DMS 273 (cell line): ENCODE data around the gene RAP1GAP2.
"Not testable (repeated sequence)": the region's sequence is repeated elsewhere in the genome, so short reads cannot be mapped to it uniquely, and the experiment has no call there.

Experiments
- DNase-seq: peaks from one replicate; lab custom pipeline; 2025; ENCODE audit not compliant: unreplicated experiment; lab: John Stamatoyannopoulos, UW

RAP1GAP2 gene

GRCh38 chr17:3012926-3013581 is 216.8 kb downstream of the RAP1GAP2 start:
- peak; percentile 56 for DNase-seq

- DNase-seq, result no peak
Observed at GRCh38 chr17:3015890-3016289, 219.7 kb downstream of the RAP1GAP2 start.

DNA sequence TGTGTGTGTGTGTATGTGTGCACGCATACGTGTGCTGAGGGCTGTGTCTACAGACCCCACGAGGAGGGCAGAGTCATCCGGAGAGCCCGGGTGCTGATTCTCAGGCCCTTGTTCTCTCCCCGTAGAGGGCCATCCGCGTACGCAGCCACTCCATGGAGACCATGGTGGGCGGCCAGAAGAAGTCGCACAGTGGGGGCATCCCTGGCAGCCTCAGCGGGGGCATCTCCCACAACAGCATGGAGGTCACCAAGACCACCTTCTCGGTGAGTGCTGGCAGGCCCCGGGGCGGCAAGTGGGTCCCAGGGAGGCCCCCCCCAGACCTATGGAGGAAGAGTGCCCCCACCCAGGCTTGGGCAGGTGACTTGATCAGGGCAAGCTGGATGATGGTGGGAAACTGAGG is 221.7 kb downstream of the RAP1GAP2 start:
- DNase-seq, result no peak

DNA sequence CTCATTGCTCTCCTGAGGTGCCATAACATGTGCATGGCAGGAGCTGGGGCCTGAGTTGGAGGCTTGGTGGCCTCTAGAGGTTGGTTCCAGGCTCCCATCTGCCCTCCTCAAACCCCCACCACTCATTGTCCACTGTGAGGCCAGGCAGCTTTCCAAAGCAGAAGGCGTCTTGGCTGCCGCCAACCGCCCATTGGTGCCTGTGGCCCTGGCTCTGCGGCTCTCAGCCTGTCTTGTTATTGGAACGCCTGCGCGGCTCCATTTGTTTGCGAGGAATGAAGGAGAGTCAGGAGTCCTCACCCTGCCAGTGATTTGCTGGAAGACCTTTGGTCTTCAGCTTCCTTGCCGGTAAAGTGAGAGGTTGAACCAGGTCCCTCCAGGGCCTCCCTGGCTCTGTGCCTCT is 223.5 kb downstream of the RAP1GAP2 start:
- DNase-seq, result no peak

- DNase-seq, result no peak
Observed at GRCh38 chr17:3020381-3020780, 224.1 kb downstream of the RAP1GAP2 start.

DNA sequence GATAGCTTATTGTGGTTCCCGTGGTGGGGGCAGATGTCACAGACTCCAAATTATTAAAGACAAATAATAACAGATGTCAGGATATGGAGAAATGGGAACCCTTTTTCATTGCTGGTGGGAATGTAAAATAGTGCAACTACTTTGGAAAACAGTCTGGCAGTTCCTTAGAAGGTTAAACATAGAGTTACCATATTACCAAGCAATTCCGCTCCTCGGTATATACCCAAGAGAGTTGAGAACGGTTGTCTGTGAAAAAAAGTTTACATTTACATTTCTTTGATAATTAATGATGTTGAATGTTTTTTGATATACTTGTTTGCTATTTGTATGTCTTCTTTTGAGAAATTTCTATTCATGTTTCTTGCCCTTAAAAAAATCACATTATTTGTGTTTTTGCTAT is 226.0 kb downstream of the RAP1GAP2 start:
- no peak for DNase-seq

DNA sequence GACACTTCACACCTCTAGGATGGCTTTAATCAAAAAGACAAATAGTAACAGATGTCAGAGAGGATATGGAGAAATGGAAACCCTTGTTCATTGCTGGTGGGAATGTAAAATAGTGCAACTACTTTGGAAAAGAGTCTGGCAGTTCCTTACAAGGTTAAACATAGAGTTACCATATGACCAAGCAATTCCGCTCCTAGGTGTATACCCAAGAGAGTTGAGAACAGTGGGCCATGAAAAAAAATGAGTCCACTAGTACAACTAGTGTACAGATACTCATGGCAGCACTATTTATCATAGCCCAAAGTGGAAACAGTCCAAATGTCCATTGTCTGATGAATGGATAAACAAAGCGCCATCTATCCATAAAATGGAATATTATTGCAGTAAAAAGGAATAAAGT is 228.1 kb downstream of the RAP1GAP2 start:
- no peak for DNase-seq

DNA sequence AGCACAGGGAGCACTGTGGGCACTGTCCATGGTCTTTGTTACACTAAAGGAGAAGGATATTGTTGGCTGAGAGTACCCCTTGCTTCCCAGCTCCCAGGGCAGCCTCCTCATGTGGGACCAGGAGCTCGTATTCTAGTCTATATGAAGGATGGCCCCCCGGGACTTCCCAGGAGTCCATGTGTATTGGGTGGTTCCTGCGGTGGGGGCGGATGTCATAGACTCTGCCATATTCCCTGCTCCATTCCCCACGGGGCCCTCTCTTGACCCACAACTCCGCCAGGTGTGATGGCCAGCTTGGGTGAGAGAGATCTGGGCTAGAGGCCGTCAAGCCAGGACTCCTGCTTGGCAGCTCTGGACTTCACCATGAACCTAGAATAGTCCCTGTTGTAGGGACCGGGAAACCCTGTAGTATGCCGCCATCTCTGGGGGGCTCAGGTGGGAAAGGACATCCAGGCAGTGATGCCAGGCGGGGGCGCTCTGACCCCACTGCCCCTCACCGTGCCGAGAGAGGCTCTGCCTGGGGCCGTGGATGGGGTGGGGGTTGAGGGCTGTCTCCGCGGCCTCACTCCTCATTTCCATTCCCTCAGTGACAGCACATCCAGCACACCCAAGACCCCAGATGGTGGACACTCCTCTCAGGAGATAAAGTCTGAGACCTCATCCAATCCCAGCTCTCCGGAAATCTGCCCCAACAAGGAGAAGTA is 229.3 kb downstream of the RAP1GAP2 start:
- no peak for DNase-seq

DNA sequence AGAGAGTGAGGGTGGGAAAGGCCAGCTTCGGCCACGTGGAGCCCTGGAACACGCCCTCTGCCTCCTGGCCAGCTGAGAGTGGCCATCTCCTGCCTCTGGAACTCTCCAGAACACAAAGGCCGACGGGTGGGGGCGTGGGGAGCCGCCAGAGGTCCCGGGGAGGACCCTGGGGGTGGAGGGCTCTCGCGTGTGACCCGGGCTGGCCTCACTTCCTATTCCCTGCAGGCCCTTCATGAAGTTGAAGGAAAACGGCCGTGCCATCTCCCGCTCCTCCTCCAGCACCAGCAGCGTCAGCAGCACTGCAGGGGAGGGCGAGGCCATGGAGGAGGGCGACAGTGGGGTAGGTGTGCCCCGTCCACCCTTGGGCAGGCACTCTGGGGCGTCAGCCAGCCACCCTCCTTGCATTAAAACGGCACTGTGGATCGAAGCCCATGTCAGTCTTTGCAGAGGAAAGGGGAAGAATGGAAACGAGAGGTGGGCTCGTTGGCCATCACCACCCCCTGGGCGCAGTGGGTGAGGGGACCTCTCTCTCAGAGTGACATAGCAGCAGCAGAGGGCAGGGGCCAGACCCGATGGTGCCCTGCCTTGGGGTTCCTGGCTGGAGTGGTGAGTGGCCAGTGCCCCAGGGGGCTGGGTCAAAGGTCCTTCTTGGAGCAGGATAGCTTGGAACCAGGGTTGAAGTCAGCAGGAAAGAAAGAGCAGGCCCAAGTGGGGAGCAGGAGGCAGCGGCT is 230.1 kb downstream of the RAP1GAP2 start:
- no peak for DNase-seq

DNA sequence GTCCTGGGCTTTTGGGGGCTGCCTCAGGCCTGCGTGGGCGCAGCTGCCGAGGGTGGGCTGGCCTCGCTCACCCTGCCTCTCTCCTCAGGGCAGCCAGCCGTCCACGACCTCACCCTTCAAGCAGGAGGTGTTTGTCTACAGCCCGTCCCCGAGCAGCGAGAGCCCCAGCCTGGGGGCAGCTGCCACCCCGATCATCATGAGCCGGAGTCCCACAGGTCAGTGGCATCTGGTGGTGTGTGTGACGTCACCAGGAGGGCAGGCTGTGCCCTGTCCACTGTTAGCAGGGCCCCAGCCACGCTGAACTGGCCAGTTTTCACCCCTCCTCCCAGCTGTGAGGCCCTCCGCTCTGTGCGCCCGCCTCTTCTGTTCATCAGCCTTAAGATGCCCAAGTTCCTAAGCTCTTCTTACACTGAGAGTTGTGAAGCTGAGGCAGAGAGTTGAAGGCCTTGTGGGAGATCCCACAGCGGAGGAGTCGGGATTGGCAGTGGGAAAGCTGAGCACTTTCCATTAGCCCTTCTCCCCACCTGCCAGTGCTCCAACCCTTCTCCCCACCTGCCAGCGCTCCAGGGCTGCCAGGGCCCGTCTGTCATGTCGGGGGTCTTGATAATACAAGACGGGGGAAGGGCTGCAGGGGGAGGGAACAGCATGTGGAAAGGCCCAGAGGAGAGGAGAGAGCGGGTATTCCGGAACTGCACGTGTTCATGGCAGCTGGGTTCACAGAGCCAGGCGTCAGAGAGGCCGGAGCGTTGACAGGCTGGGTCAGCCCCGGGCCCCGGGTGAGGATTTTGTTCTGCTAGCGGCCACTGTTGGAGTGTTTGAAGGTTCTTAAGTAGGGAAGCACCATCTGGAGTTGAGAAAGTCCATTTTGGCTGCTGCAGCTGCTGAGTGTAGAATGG is 230.9 kb downstream of the RAP1GAP2 start:
- peak; percentile 44 for DNase-seq

DNA sequence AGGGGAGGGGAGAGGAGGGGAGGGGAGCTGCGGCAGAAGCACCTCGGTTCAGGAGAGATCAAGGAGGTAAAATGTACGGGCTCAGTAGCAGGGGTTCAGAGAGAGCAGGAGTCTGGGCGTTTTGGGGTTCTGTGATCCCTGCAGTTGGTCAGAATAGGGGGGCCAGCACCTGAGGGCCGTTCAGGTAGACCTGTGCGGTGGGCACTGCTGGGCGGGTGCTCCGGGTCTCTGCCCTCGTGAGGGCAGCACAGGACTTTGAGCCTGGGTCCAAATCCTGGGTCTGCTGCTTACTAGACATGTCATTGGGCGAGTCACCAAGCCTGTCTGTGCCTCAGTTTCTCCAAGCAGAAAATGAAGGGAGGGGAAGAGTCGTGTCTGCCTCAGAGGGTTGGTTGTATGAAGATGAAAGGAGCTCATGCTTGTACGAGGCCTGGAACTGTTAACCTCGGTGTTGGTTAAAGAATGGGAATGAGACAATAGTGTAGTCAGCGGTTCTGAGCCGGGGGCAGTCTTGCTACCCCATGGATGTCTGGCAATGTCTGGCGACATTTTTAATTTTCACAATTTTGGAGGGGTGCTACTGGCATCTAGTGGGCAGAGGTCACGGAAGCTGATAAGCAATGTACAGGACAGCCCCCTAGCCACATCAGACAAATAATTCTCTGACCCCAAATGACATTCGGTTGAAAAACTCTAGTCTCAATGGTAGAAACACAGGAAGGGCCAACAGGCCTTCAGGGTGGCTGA is 231.7 kb downstream of the RAP1GAP2 start:
- DNase-seq, result no peak

DNA sequence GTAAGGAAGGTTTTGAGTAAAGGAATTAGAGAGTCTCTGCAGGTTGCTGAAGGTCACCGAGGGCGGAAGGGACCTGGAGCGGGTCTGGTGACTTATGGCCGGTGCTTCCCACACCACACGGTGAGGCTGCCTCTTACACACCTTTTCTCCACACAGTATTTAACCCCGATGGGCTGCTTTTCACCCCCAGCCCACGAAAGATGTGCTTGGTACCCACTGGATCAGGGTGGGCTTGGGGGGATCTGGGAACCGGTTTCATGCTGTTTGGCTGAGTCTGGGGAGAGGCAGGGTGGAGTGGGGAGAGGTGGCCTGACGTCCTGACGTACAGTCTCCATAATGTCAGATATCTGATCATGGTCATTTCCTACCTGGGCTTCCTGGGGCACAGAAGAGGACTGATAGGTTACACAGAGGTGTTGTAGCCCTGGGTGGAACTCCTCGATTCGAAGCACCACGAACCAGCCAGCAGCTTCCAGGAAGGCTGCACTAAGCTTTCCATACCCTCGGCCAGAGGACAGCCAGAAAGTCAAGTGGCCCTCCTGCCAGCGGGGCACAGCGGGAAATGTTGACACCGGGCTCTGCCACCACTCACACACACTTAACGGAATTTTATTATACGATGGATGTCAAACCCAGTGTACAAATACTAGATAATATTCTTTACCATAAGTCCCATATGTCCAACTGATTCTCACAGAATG is 233.1 kb downstream of the RAP1GAP2 start:
- DNase-seq, result no peak

DNA sequence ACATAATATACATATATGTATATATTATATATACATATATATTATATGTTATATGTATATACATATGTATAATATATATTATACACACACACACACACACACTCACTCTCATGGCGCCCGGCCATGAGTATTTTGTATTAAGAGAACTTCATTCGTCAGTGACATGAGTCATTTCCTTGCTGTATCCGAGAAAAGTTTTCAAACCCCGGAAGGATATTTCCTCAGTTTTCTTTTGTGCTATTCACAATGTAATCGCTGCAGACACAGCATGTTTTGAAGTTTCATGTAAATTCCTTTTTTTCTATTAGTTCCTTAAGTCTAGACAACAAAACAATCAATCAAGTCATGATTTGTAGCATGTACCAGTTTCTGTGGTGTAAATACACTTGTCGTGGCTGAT is 233.9 kb downstream of the RAP1GAP2 start:
- no peak for DNase-seq

DNA sequence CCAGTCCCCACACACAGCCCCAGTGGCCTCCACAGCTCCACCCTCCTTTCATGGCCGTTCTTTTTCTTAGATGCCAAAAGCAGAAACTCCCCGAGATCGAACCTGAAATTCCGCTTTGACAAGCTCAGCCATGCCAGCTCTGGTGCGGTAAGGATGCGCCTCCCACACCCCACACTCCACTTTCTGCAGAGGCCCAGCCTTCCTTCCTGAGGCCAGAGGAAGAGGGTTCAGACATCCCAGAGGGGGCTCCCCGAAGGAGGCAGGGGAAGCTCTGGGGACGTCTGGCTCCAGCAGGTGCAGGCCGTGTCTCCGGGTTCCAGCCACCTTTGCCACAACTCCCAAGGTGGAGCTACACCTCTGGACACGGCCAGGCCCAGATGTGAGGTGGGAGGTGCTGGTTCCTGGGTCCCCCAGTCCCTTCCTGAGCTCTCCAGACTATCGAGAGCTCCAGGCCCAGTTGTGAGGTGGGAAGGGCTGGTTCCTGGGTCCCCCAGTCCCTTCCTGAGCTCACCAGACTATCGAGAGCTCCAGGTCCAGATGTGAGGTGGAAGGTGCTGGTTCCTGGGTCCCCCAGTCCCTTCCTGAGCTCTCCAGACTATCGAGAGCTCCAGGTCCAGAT is 234.7 kb downstream of the RAP1GAP2 start:
- not testable (repeated sequence) for DNase-seq

- DNase-seq, result no peak
Observed at GRCh38 chr17:3032258-3033247, 236.3 kb downstream of the RAP1GAP2 start.

GRCh38 chr17:3033248-3033640 is 237.0 kb downstream of the RAP1GAP2 start:
- DNase-seq, result no peak

DNA sequence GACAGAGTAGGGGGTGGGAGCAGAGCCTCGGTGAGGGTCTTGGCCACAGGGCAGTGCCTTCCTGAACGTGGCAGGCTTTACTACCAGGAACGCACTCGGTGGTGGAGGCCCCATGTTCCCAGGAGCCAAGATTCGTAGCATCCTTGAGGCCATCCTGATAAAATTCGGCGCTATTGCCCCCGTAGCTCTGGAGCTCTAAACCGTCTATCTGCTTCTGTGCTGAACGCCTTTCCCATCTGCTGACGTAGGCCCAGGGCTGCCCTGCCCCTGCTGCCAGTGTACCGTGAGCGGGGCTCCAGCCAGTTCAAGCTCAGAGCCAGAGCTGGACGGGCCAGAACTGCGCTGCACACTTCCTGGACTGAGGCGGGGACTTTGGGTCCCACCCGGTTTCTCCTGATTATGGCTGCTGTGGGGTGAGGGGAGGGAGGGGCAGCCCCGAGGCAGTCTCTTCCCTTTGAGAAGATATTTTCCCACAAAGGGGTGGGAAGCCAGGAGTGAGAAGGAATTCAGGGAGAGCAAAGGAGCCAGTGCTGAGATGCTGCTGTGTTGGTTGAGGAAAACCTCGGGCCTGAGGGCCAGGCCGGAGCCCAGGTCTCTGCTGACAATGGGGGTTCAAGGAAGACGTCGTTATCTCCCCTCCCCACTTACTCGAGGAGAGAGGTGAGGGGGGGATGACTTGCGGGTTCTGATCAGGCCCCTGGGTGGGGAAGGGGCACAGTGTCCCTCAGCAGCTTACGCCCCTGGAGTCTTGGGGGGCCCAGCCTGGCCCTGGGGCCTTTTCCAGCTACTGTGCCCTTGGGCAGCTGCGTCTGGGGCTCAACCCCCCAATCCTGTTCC is 237.7 kb downstream of the RAP1GAP2 start:
- no peak for DNase-seq
